ENCODE data around the gene ZNF175. TPM values are rescaled to one million over a fixed set of nuclear protein-coding genes. Genes with fewer than 3 reads are reported as not detected.

ZNF175 gene
- total and polyA plus RNA-seq, 9 of the 15 experiments (the other 6 are each of a cell fraction or from before 2014, with no cell fraction given) = 3.7 to 37.9 (median 14.0) TPM

DNA sequence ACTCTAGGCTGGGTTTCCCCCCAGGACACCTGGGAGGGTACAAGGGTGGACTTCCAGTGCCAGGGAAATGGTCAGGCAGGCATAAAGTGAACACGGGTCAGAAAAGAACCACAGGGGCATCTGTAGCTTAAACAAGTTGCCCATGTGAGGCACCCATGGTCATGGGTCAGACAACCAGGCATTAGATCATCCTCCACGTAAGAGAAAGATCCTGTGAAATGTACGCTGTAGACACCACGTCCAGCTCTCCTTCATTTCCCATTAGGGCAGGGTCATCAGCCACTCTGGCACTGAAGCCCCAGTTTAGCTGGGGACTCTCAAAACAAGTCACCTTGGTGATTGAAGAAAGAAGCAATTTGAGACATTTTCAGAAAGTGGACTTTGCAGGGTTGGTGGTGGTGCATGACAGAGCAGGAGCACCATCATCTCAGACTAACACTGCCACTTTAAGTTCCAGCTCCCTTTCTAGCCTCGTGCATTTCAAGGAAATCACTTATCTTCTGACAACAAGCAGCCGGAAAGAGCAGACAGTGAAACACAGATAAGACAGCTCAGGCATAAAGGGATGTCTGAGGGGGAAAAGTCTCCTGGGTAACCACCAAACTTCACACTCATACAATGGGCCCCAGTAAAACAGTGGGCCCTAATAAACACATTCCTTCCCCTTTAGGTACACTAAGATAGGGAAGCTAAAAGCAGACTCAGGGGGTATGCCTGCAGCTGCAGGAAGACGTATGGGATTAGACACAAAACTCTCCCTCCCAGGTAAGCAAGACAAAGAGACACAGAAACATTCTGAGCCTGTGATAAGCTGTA, 23.5 kb upstream of the ZNF175 start (continued):
- TF ChIP-seq, protein P1, sequence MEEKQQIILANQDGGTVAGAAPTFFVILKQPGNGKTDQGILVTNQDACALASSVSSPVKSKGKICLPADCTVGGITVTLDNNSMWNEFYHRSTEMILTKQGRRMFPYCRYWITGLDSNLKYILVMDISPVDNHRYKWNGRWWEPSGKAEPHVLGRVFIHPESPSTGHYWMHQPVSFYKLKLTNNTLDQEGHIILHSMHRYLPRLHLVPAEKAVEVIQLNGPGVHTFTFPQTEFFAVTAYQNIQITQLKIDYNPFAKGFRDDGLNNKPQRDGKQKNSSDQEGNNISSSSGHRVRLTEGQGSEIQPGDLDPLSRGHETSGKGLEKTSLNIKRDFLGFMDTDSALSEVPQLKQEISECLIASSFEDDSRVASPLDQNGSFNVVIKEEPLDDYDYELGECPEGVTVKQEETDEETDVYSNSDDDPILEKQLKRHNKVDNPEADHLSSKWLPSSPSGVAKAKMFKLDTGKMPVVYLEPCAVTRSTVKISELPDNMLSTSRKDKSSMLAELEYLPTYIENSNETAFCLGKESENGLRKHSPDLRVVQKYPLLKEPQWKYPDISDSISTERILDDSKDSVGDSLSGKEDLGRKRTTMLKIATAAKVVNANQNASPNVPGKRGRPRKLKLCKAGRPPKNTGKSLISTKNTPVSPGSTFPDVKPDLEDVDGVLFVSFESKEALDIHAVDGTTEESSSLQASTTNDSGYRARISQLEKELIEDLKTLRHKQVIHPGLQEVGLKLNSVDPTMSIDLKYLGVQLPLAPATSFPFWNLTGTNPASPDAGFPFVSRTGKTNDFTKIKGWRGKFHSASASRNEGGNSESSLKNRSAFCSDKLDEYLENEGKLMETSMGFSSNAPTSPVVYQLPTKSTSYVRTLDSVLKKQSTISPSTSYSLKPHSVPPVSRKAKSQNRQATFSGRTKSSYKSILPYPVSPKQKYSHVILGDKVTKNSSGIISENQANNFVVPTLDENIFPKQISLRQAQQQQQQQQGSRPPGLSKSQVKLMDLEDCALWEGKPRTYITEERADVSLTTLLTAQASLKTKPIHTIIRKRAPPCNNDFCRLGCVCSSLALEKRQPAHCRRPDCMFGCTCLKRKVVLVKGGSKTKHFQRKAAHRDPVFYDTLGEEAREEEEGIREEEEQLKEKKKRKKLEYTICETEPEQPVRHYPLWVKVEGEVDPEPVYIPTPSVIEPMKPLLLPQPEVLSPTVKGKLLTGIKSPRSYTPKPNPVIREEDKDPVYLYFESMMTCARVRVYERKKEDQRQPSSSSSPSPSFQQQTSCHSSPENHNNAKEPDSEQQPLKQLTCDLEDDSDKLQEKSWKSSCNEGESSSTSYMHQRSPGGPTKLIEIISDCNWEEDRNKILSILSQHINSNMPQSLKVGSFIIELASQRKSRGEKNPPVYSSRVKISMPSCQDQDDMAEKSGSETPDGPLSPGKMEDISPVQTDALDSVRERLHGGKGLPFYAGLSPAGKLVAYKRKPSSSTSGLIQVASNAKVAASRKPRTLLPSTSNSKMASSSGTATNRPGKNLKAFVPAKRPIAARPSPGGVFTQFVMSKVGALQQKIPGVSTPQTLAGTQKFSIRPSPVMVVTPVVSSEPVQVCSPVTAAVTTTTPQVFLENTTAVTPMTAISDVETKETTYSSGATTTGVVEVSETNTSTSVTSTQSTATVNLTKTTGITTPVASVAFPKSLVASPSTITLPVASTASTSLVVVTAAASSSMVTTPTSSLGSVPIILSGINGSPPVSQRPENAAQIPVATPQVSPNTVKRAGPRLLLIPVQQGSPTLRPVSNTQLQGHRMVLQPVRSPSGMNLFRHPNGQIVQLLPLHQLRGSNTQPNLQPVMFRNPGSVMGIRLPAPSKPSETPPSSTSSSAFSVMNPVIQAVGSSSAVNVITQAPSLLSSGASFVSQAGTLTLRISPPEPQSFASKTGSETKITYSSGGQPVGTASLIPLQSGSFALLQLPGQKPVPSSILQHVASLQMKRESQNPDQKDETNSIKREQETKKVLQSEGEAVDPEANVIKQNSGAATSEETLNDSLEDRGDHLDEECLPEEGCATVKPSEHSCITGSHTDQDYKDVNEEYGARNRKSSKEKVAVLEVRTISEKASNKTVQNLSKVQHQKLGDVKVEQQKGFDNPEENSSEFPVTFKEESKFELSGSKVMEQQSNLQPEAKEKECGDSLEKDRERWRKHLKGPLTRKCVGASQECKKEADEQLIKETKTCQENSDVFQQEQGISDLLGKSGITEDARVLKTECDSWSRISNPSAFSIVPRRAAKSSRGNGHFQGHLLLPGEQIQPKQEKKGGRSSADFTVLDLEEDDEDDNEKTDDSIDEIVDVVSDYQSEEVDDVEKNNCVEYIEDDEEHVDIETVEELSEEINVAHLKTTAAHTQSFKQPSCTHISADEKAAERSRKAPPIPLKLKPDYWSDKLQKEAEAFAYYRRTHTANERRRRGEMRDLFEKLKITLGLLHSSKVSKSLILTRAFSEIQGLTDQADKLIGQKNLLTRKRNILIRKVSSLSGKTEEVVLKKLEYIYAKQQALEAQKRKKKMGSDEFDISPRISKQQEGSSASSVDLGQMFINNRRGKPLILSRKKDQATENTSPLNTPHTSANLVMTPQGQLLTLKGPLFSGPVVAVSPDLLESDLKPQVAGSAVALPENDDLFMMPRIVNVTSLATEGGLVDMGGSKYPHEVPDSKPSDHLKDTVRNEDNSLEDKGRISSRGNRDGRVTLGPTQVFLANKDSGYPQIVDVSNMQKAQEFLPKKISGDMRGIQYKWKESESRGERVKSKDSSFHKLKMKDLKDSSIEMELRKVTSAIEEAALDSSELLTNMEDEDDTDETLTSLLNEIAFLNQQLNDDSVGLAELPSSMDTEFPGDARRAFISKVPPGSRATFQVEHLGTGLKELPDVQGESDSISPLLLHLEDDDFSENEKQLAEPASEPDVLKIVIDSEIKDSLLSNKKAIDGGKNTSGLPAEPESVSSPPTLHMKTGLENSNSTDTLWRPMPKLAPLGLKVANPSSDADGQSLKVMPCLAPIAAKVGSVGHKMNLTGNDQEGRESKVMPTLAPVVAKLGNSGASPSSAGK (IDR thresholded peaks at IDR 0.05) = peak; percentile 88
- TF ChIP-seq SIRT6 (IDR thresholded peaks at IDR 0.05; ENCODE audit: low read depth, low read length) = no peak
- TF ChIP-seq TCF7 (IDR thresholded peaks at IDR 0.05; ENCODE audit: borderline replicate concordance) = 0 out of 2 replicates have a peak, but pooled peaks have one; percentile 54
- no peak for TF ChIP-seq ZNF232 (CRISPR knock-in tag; IDR thresholded peaks at IDR 0.05)
- TF ChIP-seq, protein P2, sequence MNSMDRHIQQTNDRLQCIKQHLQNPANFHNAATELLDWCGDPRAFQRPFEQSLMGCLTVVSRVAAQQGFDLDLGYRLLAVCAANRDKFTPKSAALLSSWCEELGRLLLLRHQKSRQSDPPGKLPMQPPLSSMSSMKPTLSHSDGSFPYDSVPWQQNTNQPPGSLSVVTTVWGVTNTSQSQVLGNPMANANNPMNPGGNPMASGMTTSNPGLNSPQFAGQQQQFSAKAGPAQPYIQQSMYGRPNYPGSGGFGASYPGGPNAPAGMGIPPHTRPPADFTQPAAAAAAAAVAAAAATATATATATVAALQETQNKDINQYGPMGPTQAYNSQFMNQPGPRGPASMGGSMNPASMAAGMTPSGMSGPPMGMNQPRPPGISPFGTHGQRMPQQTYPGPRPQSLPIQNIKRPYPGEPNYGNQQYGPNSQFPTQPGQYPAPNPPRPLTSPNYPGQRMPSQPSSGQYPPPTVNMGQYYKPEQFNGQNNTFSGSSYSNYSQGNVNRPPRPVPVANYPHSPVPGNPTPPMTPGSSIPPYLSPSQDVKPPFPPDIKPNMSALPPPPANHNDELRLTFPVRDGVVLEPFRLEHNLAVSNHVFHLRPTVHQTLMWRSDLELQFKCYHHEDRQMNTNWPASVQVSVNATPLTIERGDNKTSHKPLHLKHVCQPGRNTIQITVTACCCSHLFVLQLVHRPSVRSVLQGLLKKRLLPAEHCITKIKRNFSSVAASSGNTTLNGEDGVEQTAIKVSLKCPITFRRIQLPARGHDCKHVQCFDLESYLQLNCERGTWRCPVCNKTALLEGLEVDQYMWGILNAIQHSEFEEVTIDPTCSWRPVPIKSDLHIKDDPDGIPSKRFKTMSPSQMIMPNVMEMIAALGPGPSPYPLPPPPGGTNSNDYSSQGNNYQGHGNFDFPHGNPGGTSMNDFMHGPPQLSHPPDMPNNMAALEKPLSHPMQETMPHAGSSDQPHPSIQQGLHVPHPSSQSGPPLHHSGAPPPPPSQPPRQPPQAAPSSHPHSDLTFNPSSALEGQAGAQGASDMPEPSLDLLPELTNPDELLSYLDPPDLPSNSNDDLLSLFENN (IDR thresholded peaks at IDR 0.05; ENCODE audit: low read depth in 2 of 2, low read length in 2 of 2) = peak in 1 of 2 experiments; percentile 95; a peak in 2 of 4 replicates
- TF ChIP-seq SMARCA5 (IDR thresholded peaks at IDR 0.05) = 0 out of 2 replicates have a peak, but pooled peaks have one; percentile 65
- TF ChIP-seq TOE1 (IDR thresholded peaks at IDR 0.05; ENCODE audit: borderline replicate concordance) = peak; percentile 89
- TF ChIP-seq TOE1 (CRISPR knock-in tag; IDR thresholded peaks at IDR 0.05; ENCODE audit: borderline replicate concordance, low read depth) = no peak
- no peak for TF ChIP-seq GATAD2A (IDR thresholded peaks at IDR 0.05)
- no peak for TF ChIP-seq ZBTB1 (CRISPR knock-in tag; IDR thresholded peaks at IDR 0.05; ENCODE audit: borderline replicate concordance, low read depth)
- TF ChIP-seq HEY1 (CRISPR knock-in tag; IDR thresholded peaks at IDR 0.05; ENCODE audit: borderline replicate concordance) = 0 out of 2 replicates have a peak, but pooled peaks have one; percentile 67
- TF ChIP-seq CEBPB (tag; IDR thresholded peaks at IDR 0.05) = no peak

All from K562 (cell line).